ENCODE measurements around the gene ADGRD1. TPM values are rescaled to one million over a fixed set of nuclear protein-coding genes. Genes with fewer than 3 reads are reported as not detected.

The ADGRD1 gene
- total RNA-seq, 3 donors from 2014 or later, result 11.6 to 47.5 (median 18.7) TPM

GRCh38 chr12:131098178-131098981 lies 144.7 kb downstream of the ADGRD1 start:
- Histone ChIP-seq H3K9me3 (no peaks in the 10 kb centered on the region), H3K4me1 (no peaks in the 10 kb centered on the region), H3K27ac (no peak overlapping the region), H3K36me3 (no peaks in the 10 kb centered on the region), H3K4me3 (no peak overlapping the region), H3K27me3 (peaks cover 0 to 3% of the 10 kb centered on the region in 2 donors)
- peak in 1 of 2 donors; percentile 48 for DNase-seq (ENCODE audit: low spot score in 2 of 2)
- TF ChIP-seq POLR2AphosphoS5 (IDR thresholded peaks at IDR 0.05) (no peak), POLR2A (IDR thresholded peaks at IDR 0.05) (no peak)
- TF ChIP-seq, protein P1, sequence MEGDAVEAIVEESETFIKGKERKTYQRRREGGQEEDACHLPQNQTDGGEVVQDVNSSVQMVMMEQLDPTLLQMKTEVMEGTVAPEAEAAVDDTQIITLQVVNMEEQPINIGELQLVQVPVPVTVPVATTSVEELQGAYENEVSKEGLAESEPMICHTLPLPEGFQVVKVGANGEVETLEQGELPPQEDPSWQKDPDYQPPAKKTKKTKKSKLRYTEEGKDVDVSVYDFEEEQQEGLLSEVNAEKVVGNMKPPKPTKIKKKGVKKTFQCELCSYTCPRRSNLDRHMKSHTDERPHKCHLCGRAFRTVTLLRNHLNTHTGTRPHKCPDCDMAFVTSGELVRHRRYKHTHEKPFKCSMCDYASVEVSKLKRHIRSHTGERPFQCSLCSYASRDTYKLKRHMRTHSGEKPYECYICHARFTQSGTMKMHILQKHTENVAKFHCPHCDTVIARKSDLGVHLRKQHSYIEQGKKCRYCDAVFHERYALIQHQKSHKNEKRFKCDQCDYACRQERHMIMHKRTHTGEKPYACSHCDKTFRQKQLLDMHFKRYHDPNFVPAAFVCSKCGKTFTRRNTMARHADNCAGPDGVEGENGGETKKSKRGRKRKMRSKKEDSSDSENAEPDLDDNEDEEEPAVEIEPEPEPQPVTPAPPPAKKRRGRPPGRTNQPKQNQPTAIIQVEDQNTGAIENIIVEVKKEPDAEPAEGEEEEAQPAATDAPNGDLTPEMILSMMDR (IDR thresholded peaks at IDR 0.05), result no peak
- intact Hi-C loops (cut with DNase I; ENCODE audit: low total_unique reads), result no loop called here

DNA sequence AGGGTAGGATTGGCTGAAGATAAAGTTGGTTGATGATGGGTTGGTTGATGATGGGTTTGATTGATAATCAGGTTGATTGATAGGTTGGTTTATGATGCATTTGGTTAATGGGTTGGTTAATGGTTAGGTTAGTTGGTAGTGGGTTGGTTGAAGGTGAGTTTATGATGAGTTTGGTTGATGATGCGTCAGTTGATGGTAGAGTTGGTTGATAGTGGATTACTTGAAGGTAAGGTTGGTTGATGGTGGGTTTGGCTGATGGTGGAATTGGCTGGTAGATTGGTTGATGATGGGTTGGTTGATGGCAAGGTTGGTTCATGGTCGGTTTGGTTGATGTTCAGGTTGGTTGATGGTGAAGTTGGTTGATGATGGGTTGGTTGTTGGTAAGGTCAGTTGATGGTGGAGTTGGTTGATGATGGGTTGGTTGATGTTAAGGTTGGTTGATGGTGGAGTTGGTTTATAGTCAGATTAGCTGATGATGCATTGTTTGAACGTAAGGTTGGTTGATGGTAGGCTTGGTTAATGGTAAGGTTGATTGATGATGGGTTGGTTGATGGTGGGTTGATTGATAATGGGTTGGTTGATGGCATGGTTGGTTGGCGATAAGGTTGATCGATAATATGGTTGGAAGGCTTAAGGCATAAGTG lies 146.4 kb downstream of the ADGRD1 start:
- peaks cover 0 to 2% of the 10 kb centered on the region in 2 donors for H3K27me3 ChIP-seq
- intact Hi-C loops (cut with DNase I; ENCODE audit: low total_unique reads), result no loop called here
- H3K36me3 ChIP-seq, result no peaks in the 10 kb centered on the region
- no peak overlapping the region for H3K4me3 ChIP-seq
- no peak overlapping the region for H3K27ac ChIP-seq
- TF ChIP-seq, protein P1 (IDR thresholded peaks at IDR 0.05), result no peak
- TF ChIP-seq POLR2A (IDR thresholded peaks at IDR 0.05) (no peak), POLR2AphosphoS5 (IDR thresholded peaks at IDR 0.05) (no peak)
- no peaks in the 10 kb centered on the region for H3K4me1 ChIP-seq
- no peaks in the 10 kb centered on the region for H3K9me3 ChIP-seq
- DNase-seq (ENCODE audit: low spot score in 2 of 2), result no peak

GRCh38 chr12:131101006-131101405 lies 147.3 kb downstream of the ADGRD1 start:
- Histone ChIP-seq H3K4me1 (no peaks in the 10 kb centered on the region), H3K4me3 (no peak overlapping the region), H3K9me3 (no peaks in the 10 kb centered on the region), H3K27me3 (no peaks in the 10 kb centered on the region), H3K27ac (no peak overlapping the region), H3K36me3 (no peaks in the 10 kb centered on the region)
- DNase-seq (ENCODE audit: low spot score in 2 of 2), result peak in 1 of 2 donors; percentile 12
- TF ChIP-seq, protein P1 (IDR thresholded peaks at IDR 0.05), result no peak
- TF ChIP-seq POLR2A (IDR thresholded peaks at IDR 0.05) (no peak), POLR2AphosphoS5 (IDR thresholded peaks at IDR 0.05) (no peak)
- intact Hi-C loops (cut with DNase I; ENCODE audit: low total_unique reads), result no loop called here

GRCh38 chr12:131101703-131102492 lies 148.2 kb downstream of the ADGRD1 start:
- TF ChIP-seq, protein P1 (IDR thresholded peaks at IDR 0.05), result no peak
- TF ChIP-seq POLR2AphosphoS5 (IDR thresholded peaks at IDR 0.05) (no peak), POLR2A (IDR thresholded peaks at IDR 0.05) (no peak)
- Histone ChIP-seq H3K27me3 (peaks cover 0 to 5% of the 10 kb centered on the region in 2 donors), H3K36me3 (no peaks in the 10 kb centered on the region), H3K27ac (no peak overlapping the region), H3K4me1 (no peaks in the 10 kb centered on the region), H3K9me3 (no peaks in the 10 kb centered on the region), H3K4me3 (no peak overlapping the region)
- intact Hi-C loops (cut with DNase I; ENCODE audit: low total_unique reads), result no loop called here
- peak in 1 of 2 donors; percentile 22 for DNase-seq (ENCODE audit: low spot score in 2 of 2)

Data from breast epithelium (tissue), 4 donors.